ENCODE results near the gene CDK5RAP1.

The CDK5RAP1 gene

GRCh38 chr20:33328157-33329137 is 72.9 kb downstream of the CDK5RAP1 start:
- Histone ChIP-seq H3K9me3 (replicated peaks in 1 of 11) (no peaks in the 10 kb centered on the region), H3K4me1 (peaks cover 26 to 71% (median 49%) of the 10 kb centered on the region in 10 experiments), H3K4me3 (no peak overlapping the region), H4K20me1 (peaks cover 0 to 8% (median 0%) of the 10 kb centered on the region in 11 experiments; a peak in 2 of 22 replicates), H3K27ac (no peak overlapping the region), H3K9ac (no peak overlapping the region), H3K36me3 (no peaks in the 10 kb centered on the region), H3K4me2 (peak overlapping the region in 3 of 11 experiments; percentile 10 to 77 (median 76); a peak in 5 of 22 replicates), H3K27me3 (peaks cover 0 to 12% (median 0%) of the 10 kb centered on the region in 11 experiments; a peak in 3 of 22 replicates)
- TF ChIP-seq Cebpa-rat (IDR thresholded peaks at IDR 0.05), result no peak

DNA sequence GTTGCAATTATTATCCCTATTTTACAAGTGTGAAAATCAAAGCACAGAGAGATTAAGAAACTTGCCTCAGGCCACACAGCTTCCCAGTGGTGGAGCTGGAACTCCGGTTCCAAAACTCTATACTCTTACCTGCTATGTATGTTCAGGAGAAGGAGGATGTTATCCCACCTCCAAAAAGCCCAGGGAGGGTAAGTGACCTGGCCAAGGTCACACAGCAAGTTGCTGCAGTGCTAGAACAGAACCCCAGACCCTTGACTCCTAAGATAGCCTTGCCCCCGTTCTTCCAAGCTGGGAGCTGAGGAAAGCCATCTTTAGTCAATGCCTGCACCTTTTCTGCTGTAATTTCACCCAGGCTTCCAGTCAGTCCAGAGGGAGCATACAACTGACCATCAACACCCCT is 76.0 kb downstream of the CDK5RAP1 start:
- no peaks in the 10 kb centered on the region; a peak in 1 of 22 replicates for H3K27me3 ChIP-seq
- no peak overlapping the region for H3K9ac ChIP-seq
- H3K4me3 ChIP-seq, result no peak overlapping the region
- H3K27ac ChIP-seq, result no peak overlapping the region
- H4K20me1 ChIP-seq, result peaks cover 0 to 8% (median 0%) of the 10 kb centered on the region in 11 experiments; a peak in 2 of 22 replicates
- H3K36me3 ChIP-seq, result no peaks in the 10 kb centered on the region
- peak overlapping the region; percentile 69 to 85 (median 76); a peak in 19 of 22 replicates for H3K4me2 ChIP-seq
- TF ChIP-seq Cebpa-rat (IDR thresholded peaks at IDR 0.05), result no peak
- H3K9me3 ChIP-seq (replicated peaks in 1 of 11), result no peaks in the 10 kb centered on the region
- peaks cover 26 to 60% (median 46%) of the 10 kb centered on the region in 10 experiments for H3K4me1 ChIP-seq

DNA sequence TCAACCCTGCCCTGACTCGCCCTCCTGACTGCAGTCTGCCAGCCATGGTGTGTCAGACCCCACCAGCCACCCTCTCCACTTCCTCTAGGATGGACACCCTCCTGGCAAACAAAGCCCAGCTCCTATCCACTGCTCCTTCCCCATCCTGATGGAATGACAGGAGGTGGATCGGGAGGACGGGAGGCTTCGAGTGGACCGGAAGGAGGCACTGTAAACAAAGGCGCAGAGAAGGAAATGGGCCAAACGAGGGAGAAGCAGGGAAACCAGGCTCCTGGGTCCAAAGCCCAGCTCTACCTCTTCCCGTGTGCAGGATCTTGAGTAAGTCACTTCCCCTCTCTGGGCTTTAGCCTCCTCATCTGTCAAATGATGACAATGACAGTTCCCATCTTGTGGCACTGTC is 78.1 kb downstream of the CDK5RAP1 start:
- Histone ChIP-seq H3K4me2 (0 out of 22 replicates have a peak overlapping the region, but pooled peaks of 1 of the 11 experiments have one; percentile 20), H4K20me1 (0 out of 22 replicates have a peak, but pooled peaks cover 0 to 3% (median 0%) of the 10 kb centered on the region in 11 experiments), H3K9me3 (replicated peaks in 1 of 11) (no peaks in the 10 kb centered on the region), H3K27me3 (no peaks in the 10 kb centered on the region), H3K9ac (no peak overlapping the region), H3K4me3 (no peak overlapping the region), H3K4me1 (peaks cover 25 to 54% (median 34%) of the 10 kb centered on the region in 10 experiments), H3K36me3 (no peaks in the 10 kb centered on the region), H3K27ac (no peak overlapping the region)
- TF ChIP-seq Cebpa-rat (IDR thresholded peaks at IDR 0.05), result no peak

- peaks cover 18 to 54% (median 30%) of the 10 kb centered on the region in 10 experiments for H3K4me1 ChIP-seq
- H3K9me3 ChIP-seq (replicated peaks in 1 of 11), result no peaks in the 10 kb centered on the region
- H3K36me3 ChIP-seq, result no peaks in the 10 kb centered on the region
- no peak for TF ChIP-seq Cebpa-rat (IDR thresholded peaks at IDR 0.05)
- no peak overlapping the region for H3K27ac ChIP-seq
- no peaks in the 10 kb centered on the region for H3K27me3 ChIP-seq
- H4K20me1 ChIP-seq, result 0 out of 22 replicates have a peak, but pooled peaks cover 0 to 3% (median 0%) of the 10 kb centered on the region in 11 experiments
- no peak overlapping the region for H3K4me2 ChIP-seq
- no peak overlapping the region for H3K9ac ChIP-seq
- no peak overlapping the region for H3K4me3 ChIP-seq
These were observed 78.9 kb downstream of the CDK5RAP1 start for GRCh38 chr20:33322456-33322855.

- no peaks in the 10 kb centered on the region for H3K9me3 ChIP-seq (replicated peaks in 1 of 11)
- H4K20me1 ChIP-seq, result 0 out of 22 replicates have a peak, but pooled peaks cover 0 to 3% (median 0%) of the 10 kb centered on the region in 11 experiments
- H3K36me3 ChIP-seq, result no peaks in the 10 kb centered on the region
- H3K27me3 ChIP-seq, result no peaks in the 10 kb centered on the region
- H3K9ac ChIP-seq, result no peak overlapping the region
- peak overlapping the region in 2 of 11 experiments; percentile 12 to 25; a peak in 5 of 22 replicates for H3K4me2 ChIP-seq
- no peak for TF ChIP-seq Cebpa-rat (IDR thresholded peaks at IDR 0.05)
- peaks cover 0 to 32% (median 9%) of the 10 kb centered on the region in 10 experiments; a peak in 14 of 20 replicates for H3K4me1 ChIP-seq
- no peak overlapping the region for H3K27ac ChIP-seq
- H3K4me3 ChIP-seq, result no peak overlapping the region
These were observed 81.3 kb downstream of the CDK5RAP1 start for GRCh38 chr20:33320006-33320405.

DNA sequence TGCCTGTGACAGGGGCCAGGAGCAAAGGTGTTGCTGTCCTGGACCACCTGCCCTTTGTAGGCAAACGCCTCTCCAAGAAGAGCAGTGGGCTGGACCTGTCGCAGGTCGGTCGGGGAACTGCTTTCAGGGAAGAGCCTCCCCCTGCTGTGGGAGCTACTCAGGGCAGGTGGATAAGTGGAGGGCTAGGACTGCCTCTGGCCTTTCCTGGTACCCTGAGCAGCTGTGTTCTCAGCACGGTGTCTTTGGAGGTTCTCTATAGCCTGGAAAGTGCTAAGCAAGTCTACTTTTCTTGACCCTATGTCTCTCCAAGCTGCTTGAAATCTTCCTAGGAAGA is 83.3 kb downstream of the CDK5RAP1 start:
- Histone ChIP-seq H3K36me3 (no peaks in the 10 kb centered on the region), H3K27me3 (no peaks in the 10 kb centered on the region)
- no peak for TF ChIP-seq Cebpa-rat (IDR thresholded peaks at IDR 0.05)

GRCh38 chr20:33317424-33318095 is 83.8 kb downstream of the CDK5RAP1 start:
- H3K27ac ChIP-seq, result no peak overlapping the region
- no peak for TF ChIP-seq Cebpa-rat (IDR thresholded peaks at IDR 0.05)
- no peak overlapping the region for H3K4me2 ChIP-seq
- no peak overlapping the region for H3K9ac ChIP-seq
- 0 out of 22 replicates have a peak, but pooled peaks cover 0 to 3% (median 0%) of the 10 kb centered on the region in 11 experiments for H4K20me1 ChIP-seq
- no peaks in the 10 kb centered on the region for H3K9me3 ChIP-seq (replicated peaks in 1 of 11)
- no peak overlapping the region for H3K4me3 ChIP-seq
- H3K4me1 ChIP-seq, result peaks cover 6 to 29% (median 13%) of the 10 kb centered on the region in 10 experiments; a peak in 19 of 20 replicates
- H3K36me3 ChIP-seq, result no peaks in the 10 kb centered on the region
- no peaks in the 10 kb centered on the region for H3K27me3 ChIP-seq

More for the DNA sequence above, 83.3 kb downstream of the CDK5RAP1 start:
- H3K4me3 ChIP-seq, result no peak overlapping the region
- H3K4me1 ChIP-seq, result peaks cover 2 to 25% (median 9%) of the 10 kb centered on the region in 10 experiments; a peak in 19 of 20 replicates
- H3K9ac ChIP-seq, result no peak overlapping the region
- 0 out of 22 replicates have a peak, but pooled peaks cover 0 to 3% (median 0%) of the 10 kb centered on the region in 11 experiments for H4K20me1 ChIP-seq
- no peaks in the 10 kb centered on the region for H3K9me3 ChIP-seq (replicated peaks in 1 of 11)
- no peak overlapping the region for H3K4me2 ChIP-seq
- H3K27ac ChIP-seq, result no peak overlapping the region

DNA sequence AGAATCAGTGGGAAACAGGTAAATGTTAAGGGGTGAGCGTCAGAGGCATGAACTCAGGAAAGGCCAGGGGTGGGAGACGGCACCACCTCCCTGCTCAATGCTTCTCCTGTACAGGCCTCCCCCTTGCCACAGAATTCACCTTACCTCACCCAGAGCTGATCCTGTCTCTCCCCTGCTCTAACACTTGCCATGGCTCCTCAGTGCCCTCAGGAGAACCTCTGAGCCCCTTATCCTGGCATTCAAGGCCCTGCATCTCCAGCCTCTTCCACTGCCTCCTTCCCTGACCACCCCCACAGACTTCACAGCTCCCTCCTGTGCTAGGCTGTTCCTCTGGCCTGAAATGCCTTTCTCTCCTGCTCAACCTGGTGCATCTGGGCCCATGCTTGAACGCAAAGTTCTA is 84.4 kb downstream of the CDK5RAP1 start:
- H3K4me2 ChIP-seq, result no peak overlapping the region
- H3K36me3 ChIP-seq, result no peaks in the 10 kb centered on the region
- H3K4me3 ChIP-seq, result no peak overlapping the region
- no peaks in the 10 kb centered on the region for H3K27me3 ChIP-seq
- 0 out of 22 replicates have a peak, but pooled peaks cover 0 to 3% (median 0%) of the 10 kb centered on the region in 11 experiments for H4K20me1 ChIP-seq
- TF ChIP-seq Cebpa-rat (IDR thresholded peaks at IDR 0.05), result no peak
- H3K9me3 ChIP-seq (replicated peaks in 1 of 11), result no peaks in the 10 kb centered on the region
- peaks cover 6 to 35% (median 19%) of the 10 kb centered on the region in 10 experiments; a peak in 19 of 20 replicates for H3K4me1 ChIP-seq
- no peak overlapping the region for H3K9ac ChIP-seq
- H3K27ac ChIP-seq, result no peak overlapping the region
